HFF-Myc (cell line): Measurements from ENCODE around the gene NLRP10.
A peak's percentile ranks its signal among the peaks of the same experiment; 100 is the strongest.

Experiments used
- DNase-seq: peaks from one replicate; pipeline ENCODE4 v3.0.0-alpha.2; 2011; ENCODE audit warnings: low read depth; ENCODE audit errors: extremely low read depth
- H3K4me3 ChIP-seq: replicated peaks from 2 replicates; pipeline ENCODE4 v1.5.1; 2011; ENCODE audit warnings: low read depth, mild to moderate bottlenecking, control low read depth, low read length
- CTCF ChIP-seq: IDR thresholded peaks from 2 replicates; pipeline ENCODE4 v1.5.1; 2012; ENCODE audit warnings: mild to moderate bottlenecking, low read depth, low read length, control low read depth; ENCODE audit errors: missing control alignments

Gene NLRP10

GRCh38 chr11:7967826-7968225, 2.6 kb upstream of the NLRP10 start:
- TF ChIP-seq CTCF = no peak
- no peak for DNase-seq

GRCh38 chr11:7967097-7967496, 1.9 kb upstream of the NLRP10 start:
- DNase-seq = no peak
- H3K4me3 ChIP-seq = no peak overlapping the region
- TF ChIP-seq CTCF = no peak

More at GRCh38 chr11:7967826-7968225, 2.6 kb upstream of the NLRP10 start:
- no peak overlapping the region for H3K4me3 ChIP-seq

- H3K4me3 ChIP-seq = no peak overlapping the region
- no peak for TF ChIP-seq CTCF
- DNase-seq = peak; percentile 22
Observed at GRCh38 chr11:7964873-7965272, 374 bp downstream of the NLRP10 start.

GRCh38 chr11:7964261-7964660, 986 bp downstream of the NLRP10 start:
- no peak for TF ChIP-seq CTCF
- no peak for DNase-seq
- H3K4me3 ChIP-seq = no peak overlapping the region

- DNase-seq = no peak
- H3K4me3 ChIP-seq = no peak overlapping the region
- TF ChIP-seq CTCF = no peak
Observed at GRCh38 chr11:7955191-7955590, 10.1 kb downstream of the NLRP10 start.

GRCh38 chr11:7949934-7950333, 15.3 kb downstream of the NLRP10 start:
- no peak overlapping the region for H3K4me3 ChIP-seq
- no peak for DNase-seq
- no peak for TF ChIP-seq CTCF

GRCh38 chr11:7944123-7944522, 21.1 kb downstream of the NLRP10 start:
- DNase-seq = no peak
- TF ChIP-seq CTCF = no peak
- no peak overlapping the region for H3K4me3 ChIP-seq
